Dendritic cell treated with granulocyte-macrophage colony-stimulating factor and Interleukin-4, amounts not matched to agents 40 ng/mL and 50 ng/mL, for 4 days (primary cell): ENCODE data around the gene MAB21L4.

Source experiments
- H3K27ac Mint-ChIP-seq: one replicate; pipeline ENCODE4 v1.8.0; 2022; ENCODE audit warnings: mild to moderate bottlenecking, mixed read lengths
- H3K27me3 Mint-ChIP-seq: one replicate; pipeline ENCODE4 v1.8.0; 2022; ENCODE audit warnings: mild to moderate bottlenecking, mixed read lengths
- H3K36me3 Mint-ChIP-seq: one replicate; pipeline ENCODE4 v1.8.0; 2022; ENCODE audit warnings: low read depth, mixed read lengths
- H3K4me1 Mint-ChIP-seq: one replicate; pipeline ENCODE4 v1.8.0; 2022; ENCODE audit warnings: low read depth, mixed read lengths
- H3K4me3 Mint-ChIP-seq: one replicate; pipeline ENCODE4 v1.8.0; 2022; ENCODE audit warnings: mild to moderate bottlenecking, moderate library complexity, mixed read lengths
- H3K9me3 Mint-ChIP-seq: one replicate; pipeline ENCODE4 v1.8.0; 2022; ENCODE audit warnings: mixed read lengths
- intact Hi-C: fragments of 100-400 bp; cut with micrococcal nuclease; formaldehyde crosslinking; loops from one replicate; pipeline ENCODE4 v1.15.0; 2022

The MAB21L4 gene

DNA sequence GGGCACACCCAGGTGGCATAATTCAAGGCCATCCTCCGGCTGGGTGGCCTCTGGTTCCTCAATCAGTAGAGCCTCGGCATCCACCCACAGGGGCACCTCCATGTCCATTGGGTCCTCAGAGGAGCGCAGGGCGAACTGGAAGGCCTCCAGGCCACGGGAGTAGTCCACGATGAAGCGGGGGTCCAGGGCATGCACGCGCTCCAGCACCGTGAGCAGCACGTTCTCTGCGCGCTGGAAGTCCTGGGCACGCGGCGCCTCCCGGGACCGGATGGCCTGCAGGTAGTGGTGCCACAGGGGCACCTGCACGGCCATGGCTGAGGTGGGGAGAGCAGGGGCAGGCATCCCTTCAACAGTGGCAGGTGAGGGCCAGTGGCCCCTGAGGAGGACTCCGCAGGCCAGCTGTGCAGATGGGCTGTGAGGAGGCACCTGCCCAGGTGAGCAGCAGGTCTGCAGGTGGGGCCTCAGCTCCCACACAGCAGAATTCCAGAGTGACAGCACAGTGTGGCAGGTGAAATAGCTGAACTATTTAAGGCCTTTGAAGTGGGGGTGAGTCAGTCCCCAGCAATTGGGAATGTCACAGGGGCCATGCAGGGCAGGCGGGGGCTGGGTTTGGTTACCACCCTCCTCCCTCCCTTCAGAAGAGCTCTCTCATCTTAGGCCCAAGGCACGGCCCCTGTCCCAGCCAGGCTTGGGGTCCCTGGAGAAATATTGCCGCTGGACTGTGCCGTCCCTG, at the start of gene MAB21L4:
TSS of gene MAB21L4 (minus strand) at position 501 of the 733 bp plus-strand sequence. CDS start at position 342, 159 bp downstream.
- H3K27ac Mint-ChIP-seq = no peak within 1 kb of the TSS
- H3K4me3 Mint-ChIP-seq = no peak within 1 kb of the TSS

DNA sequence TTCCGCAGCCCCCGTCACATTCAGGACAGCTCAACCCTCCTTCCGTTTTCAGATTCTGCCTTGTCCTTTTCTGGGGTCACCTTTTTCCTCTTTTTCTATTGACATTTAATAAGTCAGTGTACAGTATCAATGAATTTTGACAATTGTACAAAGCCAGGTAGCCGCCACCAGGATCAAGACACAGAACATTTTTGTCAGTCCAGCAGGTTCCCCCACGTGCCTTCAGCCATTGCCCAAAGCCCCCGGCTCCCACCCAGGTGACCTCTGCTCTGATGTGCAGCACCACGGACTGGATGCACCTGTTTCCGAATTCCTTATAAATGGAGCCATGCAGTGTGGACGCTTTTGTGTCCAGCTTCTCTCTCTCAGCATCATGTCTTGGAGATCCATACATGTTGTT, 40.1 kb upstream of the MAB21L4 start:
- Mint-ChIP-seq H3K36me3 (no peaks in the 10 kb centered on the region), H3K4me1 (no peaks in the 10 kb centered on the region), H3K27ac (no peak overlapping the region), H3K9me3 (no peaks in the 10 kb centered on the region), H3K27me3 (peaks cover 25% of the 10 kb centered on the region), H3K4me3 (no peak overlapping the region)
- intact Hi-C loops = no loop called here

More for the DNA sequence above, at the start of gene MAB21L4:
- Mint-ChIP-seq H3K4me1 (peaks cover 5% of the 10 kb centered on the region), H3K36me3 (no peaks in the 10 kb centered on the region), H3K27me3 (peaks cover 5% of the 10 kb centered on the region), H3K9me3 (no peaks in the 10 kb centered on the region)
- intact Hi-C loops = no loop called here

DNA sequence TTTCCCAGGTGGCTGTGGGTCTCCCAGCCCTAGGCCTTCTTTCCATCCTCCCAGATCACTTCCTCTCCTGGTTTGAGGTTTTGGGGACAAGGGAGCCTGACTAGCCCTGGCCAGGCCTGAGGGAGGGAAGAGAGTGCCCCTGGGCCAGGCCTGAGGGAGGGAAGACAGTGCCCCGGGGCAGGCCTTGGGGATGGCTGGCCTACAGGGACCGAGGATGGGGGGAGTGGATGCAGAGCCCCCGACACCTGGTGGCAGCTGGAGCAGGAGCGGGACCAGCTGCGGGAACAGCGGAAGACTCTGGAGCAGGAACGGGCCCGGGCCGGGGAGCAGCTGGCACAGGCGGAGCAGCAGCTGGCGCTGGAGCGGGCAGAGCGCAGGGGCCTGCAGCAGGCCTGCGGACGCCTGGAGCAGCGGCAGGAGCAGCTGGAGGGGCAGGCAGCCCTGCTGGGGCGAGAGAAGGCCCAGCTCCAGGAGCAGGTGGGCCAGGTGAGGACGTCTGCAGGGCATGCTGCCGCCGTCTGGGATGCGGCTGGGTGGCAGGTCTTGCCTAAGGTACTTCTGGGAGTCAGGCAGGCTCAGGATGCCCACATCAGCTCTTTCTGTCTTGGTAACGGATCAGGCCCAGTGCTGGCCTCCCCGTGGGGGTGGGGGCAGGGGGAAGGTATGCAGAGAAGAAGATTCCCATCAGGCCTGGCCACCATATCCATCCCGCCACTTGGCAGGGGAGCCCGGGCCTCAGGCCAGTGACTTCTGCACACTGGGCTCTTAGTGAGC, 39.3 kb upstream of the MAB21L4 start:
- Mint-ChIP-seq H3K27me3 (peaks cover 21% of the 10 kb centered on the region), H3K27ac (no peak overlapping the region), H3K36me3 (no peaks in the 10 kb centered on the region), H3K4me3 (no peak overlapping the region), H3K4me1 (no peaks in the 10 kb centered on the region), H3K9me3 (no peaks in the 10 kb centered on the region)
- intact Hi-C loops = no loop called here

DNA sequence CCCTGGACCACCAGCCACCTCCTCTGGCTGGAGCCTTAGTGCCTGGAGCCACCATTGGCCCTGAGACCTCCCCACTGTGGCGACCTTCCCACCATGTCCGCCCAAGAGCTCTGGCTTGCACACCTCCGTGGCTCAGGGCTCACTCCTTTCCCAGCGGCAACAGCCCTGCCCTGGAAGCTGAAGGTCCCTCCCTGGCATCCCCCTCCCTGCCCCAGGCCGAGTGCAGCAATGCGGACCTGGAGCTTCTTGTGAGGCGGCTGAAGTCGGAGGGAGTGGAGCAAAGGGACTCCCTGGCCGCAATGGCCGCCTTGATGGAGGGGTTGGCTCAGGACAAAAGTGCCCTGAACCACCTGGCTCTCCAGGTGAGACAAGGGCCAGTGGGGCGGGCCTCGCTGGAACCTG, 38.7 kb upstream of the MAB21L4 start:
- no peak overlapping the region for H3K27ac Mint-ChIP-seq
- H3K9me3 Mint-ChIP-seq = no peaks in the 10 kb centered on the region
- no peaks in the 10 kb centered on the region for H3K4me1 Mint-ChIP-seq
- peaks cover 21% of the 10 kb centered on the region for H3K27me3 Mint-ChIP-seq
- no peaks in the 10 kb centered on the region for H3K36me3 Mint-ChIP-seq
- intact Hi-C loops = no loop called here
- H3K4me3 Mint-ChIP-seq = no peak overlapping the region

DNA sequence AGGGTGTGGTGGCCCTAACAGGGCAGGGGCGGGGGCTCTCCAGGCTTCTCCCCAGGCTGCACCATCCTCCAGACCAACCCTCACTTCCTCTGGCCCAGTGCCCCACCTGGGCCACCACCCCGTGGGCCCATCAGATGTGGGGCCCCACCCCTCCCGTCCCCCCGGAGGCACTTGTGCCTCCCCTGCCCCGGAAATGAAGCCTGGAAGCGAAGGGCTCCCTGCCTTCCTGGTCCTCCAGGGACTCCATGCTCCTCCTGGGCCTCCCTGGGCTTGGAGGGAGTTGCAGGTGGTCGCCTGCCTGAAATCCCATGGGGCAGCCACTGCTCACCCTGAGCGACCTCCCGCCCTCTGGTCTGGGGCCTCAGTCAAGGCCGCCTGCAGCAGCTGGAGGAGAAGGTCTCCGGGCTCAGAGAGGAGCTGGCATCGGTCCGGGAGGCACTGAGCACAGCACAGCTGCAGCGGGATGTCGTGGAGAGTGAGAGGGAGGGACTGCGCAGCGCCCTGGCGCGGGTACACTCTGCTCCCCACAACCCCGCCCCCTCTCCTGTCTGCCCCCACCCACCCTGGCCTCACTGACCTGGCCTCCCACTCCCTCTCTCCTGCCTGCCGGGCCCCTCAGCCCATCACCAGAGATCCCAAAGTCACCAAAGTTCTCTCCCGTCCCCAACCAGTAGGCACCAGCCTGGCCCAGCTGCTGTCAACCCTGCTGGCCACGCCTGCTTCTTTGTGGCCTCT, 38.2 kb upstream of the MAB21L4 start:
- intact Hi-C loops = no loop called here
- H3K36me3 Mint-ChIP-seq = no peaks in the 10 kb centered on the region
- no peak overlapping the region for H3K27ac Mint-ChIP-seq
- H3K4me3 Mint-ChIP-seq = no peak overlapping the region
- no peaks in the 10 kb centered on the region for H3K4me1 Mint-ChIP-seq
- no peaks in the 10 kb centered on the region for H3K9me3 Mint-ChIP-seq
- H3K27me3 Mint-ChIP-seq = peaks cover 20% of the 10 kb centered on the region

- Mint-ChIP-seq H3K27me3 (peaks cover 21% of the 10 kb centered on the region), H3K9me3 (no peaks in the 10 kb centered on the region), H3K4me3 (no peak overlapping the region), H3K36me3 (no peaks in the 10 kb centered on the region), H3K4me1 (no peaks in the 10 kb centered on the region), H3K27ac (no peak overlapping the region)
- intact Hi-C loops = no loop called here
Measured at GRCh38 chr2:240933048-240933965, 37.4 kb upstream of the MAB21L4 start.

GRCh38 chr2:240932724-240933047, 36.7 kb upstream of the MAB21L4 start:
- no peak overlapping the region for H3K4me3 Mint-ChIP-seq
- intact Hi-C loops = no loop called here
- no peak overlapping the region for H3K27ac Mint-ChIP-seq
- peaks cover 15% of the 10 kb centered on the region for H3K27me3 Mint-ChIP-seq
- no peaks in the 10 kb centered on the region for H3K9me3 Mint-ChIP-seq
- no peaks in the 10 kb centered on the region for H3K36me3 Mint-ChIP-seq
- no peaks in the 10 kb centered on the region for H3K4me1 Mint-ChIP-seq

- Mint-ChIP-seq H3K4me1 (peaks cover under 1% of the 10 kb centered on the region), H3K4me3 (no peak overlapping the region), H3K36me3 (no peaks in the 10 kb centered on the region), H3K9me3 (no peaks in the 10 kb centered on the region), H3K27ac (no peak overlapping the region), H3K27me3 (peaks cover 10% of the 10 kb centered on the region)
- intact Hi-C loops = no loop called here
Measured at GRCh38 chr2:240932001-240932723, 36.2 kb upstream of the MAB21L4 start.

DNA sequence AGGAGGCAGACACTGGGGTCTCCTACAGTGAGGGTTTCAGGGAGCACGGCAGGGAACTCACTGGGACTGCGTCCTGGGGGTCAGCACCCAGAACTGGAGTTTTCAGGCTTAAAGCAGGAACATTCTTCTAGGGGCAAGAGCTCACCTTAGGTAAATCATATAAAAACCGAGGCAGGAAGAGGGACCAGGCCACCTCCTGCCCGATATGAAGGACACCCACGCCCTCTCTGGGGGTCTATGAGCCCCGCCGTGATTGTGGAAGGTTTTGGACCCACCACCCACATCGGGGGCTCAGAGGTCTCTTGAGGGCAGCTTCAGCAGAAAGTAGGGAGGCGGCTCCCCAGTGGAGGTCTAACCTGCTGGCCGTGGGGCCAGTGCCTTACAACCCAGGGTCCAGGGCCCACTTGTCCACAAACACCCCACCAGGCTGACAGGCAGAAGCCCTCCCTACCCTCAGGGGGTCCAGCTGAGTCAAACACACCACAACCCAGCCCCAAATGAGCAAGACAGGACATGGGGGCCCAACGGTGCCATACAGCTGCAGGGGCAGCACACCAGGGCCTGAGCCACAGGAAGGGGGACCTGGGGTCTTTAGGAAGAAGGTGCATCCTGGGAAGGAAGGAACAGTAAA, 35.5 kb upstream of the MAB21L4 start:
- Mint-ChIP-seq H3K27ac (no peak overlapping the region), H3K9me3 (no peaks in the 10 kb centered on the region), H3K4me3 (no peak overlapping the region), H3K27me3 (peaks cover 7% of the 10 kb centered on the region), H3K36me3 (no peaks in the 10 kb centered on the region), H3K4me1 (peaks cover 5% of the 10 kb centered on the region)
- intact Hi-C loops = no loop called here

GRCh38 chr2:240930631-240931318, 34.8 kb upstream of the MAB21L4 start:
- Mint-ChIP-seq H3K4me3 (no peak overlapping the region), H3K27ac (no peak overlapping the region), H3K36me3 (no peaks in the 10 kb centered on the region), H3K9me3 (no peaks in the 10 kb centered on the region), H3K27me3 (peaks cover 4% of the 10 kb centered on the region), H3K4me1 (peaks cover 5% of the 10 kb centered on the region)
- intact Hi-C loops = no loop called here

DNA sequence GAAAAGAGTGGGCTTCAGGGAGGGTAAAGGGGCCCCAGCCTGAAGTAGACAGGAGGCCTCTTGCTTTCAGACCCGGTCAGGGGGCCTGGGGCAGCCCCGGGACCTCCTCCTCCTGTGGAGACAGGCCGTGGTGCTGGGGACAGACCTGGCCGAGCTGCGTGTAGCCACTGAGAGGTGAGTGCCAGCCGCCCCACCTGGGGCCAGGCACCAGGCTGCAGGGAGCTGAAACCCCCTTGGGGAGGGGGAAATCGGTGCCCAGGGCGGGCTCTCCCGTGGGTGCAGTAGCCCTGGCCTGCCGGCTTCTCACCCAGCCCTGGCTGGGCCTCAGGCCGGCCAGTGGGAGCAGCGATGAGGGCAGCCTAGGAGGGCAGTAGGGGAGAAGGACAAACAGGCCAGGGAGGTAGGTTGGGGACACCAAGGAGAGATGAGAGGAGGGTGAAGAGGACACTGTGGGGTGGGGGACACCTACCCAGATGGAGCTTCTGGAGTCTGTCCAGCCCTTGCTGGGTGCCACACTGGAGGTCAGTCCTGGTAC, 34.2 kb upstream of the MAB21L4 start:
- H3K4me1 Mint-ChIP-seq = peaks cover 5% of the 10 kb centered on the region
- H3K36me3 Mint-ChIP-seq = no peaks in the 10 kb centered on the region
- no peak overlapping the region for H3K27ac Mint-ChIP-seq
- intact Hi-C loops = no loop called here
- H3K4me3 Mint-ChIP-seq = no peak overlapping the region
- no peaks in the 10 kb centered on the region for H3K9me3 Mint-ChIP-seq
- H3K27me3 Mint-ChIP-seq = peaks cover 4% of the 10 kb centered on the region
